ENCODE measurements around the gene ANKRD44. TPM values are rescaled to one million over a fixed set of nuclear protein-coding genes. Genes with fewer than 3 reads are reported as not detected.
"Not testable (repeated sequence)": the region's sequence is repeated elsewhere in the genome, so short reads cannot be mapped to it uniquely, and the experiment has no call there.

The ANKRD44 gene
- total RNA-seq, 1 donor from 2014 or later = 35.4 TPM

- peak; percentile 19 for DNase-seq
These were observed 286.4 kb downstream of the ANKRD44 start for GRCh38 chr2:197024206-197024605.

GRCh38 chr2:197020921-197021320 is 289.7 kb downstream of the ANKRD44 start:
- not testable (repeated sequence) for DNase-seq

GRCh38 chr2:197013098-197013497 is 297.5 kb downstream of the ANKRD44 start:
- no peak for DNase-seq

GRCh38 chr2:197011801-197012641 is 298.6 kb downstream of the ANKRD44 start:
- peak; percentile 68 for DNase-seq

GRCh38 chr2:197011021-197011417 is 299.6 kb downstream of the ANKRD44 start:
- DNase-seq = no peak

GRCh38 chr2:197010200-197011020 is 300.2 kb downstream of the ANKRD44 start:
- DNase-seq = no peak

GRCh38 chr2:197008741-197009341 is 301.7 kb downstream of the ANKRD44 start:
- DNase-seq = not testable (repeated sequence)

GRCh38 chr2:197007716-197008628 is 302.6 kb downstream of the ANKRD44 start:
- DNase-seq = no peak

GRCh38 chr2:197001921-197002320 is 308.7 kb downstream of the ANKRD44 start:
- no peak for DNase-seq

- DNase-seq = no peak
These were observed 314.7 kb downstream of the ANKRD44 start for GRCh38 chr2:196995757-196996314.

- DNase-seq = no peak
These were observed 315.8 kb downstream of the ANKRD44 start for GRCh38 chr2:196994764-196995163.

GRCh38 chr2:196993617-196994016 is 317.0 kb downstream of the ANKRD44 start:
- no peak for DNase-seq

GRCh38 chr2:196992466-196992865 is 318.1 kb downstream of the ANKRD44 start:
- no peak for DNase-seq

GRCh38 chr2:196990788-196991461 is 319.7 kb downstream of the ANKRD44 start:
- DNase-seq = no peak

GRCh38 chr2:196990092-196990491 is 320.5 kb downstream of the ANKRD44 start:
- no peak for DNase-seq

- DNase-seq = no peak
These were observed 321.1 kb downstream of the ANKRD44 start for GRCh38 chr2:196989496-196989895.

- DNase-seq = no peak
These were observed 321.9 kb downstream of the ANKRD44 start for GRCh38 chr2:196988639-196989038.

GRCh38 chr2:196987649-196988364 is 322.8 kb downstream of the ANKRD44 start:
- peak; percentile 56 for DNase-seq

GRCh38 chr2:196987298-196987648 is 323.3 kb downstream of the ANKRD44 start:
- DNase-seq = no peak

- no peak for DNase-seq
These were observed 324.9 kb downstream of the ANKRD44 start for GRCh38 chr2:196985511-196986183.
